DND-41 (cell line): ENCODE results near the gene CDH19.

Experiments
- ATAC-seq: fragments of 200-7000 bp; cut with Tn5 transposase; 3 replicates; pipeline ENCODE4 v1.9.1; 2021; ENCODE audit warnings: low read depth; ENCODE audit not compliant: insufficient read depth
- DNase-seq: peaks from one replicate; pipeline ENCODE4 v3.0.0-alpha.2; 2020
- H2AFZ ChIP-seq: 2 replicates; pipeline ENCODE4 v1.6.0; 2012; ENCODE audit warnings: low read depth, low read length
- H3K27ac ChIP-seq: 2 replicates; pipeline ENCODE4 v1.5.1; 2012; ENCODE audit warnings: low read length, inconsistent platforms
- H3K27me3 ChIP-seq: fragments of 200-600 bp; sonication (generic); 2 replicates; pipeline ENCODE4 v1.6.0; 2012; ENCODE audit warnings: low read length, mild to moderate bottlenecking, inconsistent platforms; ENCODE audit not compliant: insufficient read depth, poor library complexity
- H3K36me3 ChIP-seq: 2 replicates; pipeline ENCODE4 v1.5.1; 2012; ENCODE audit warnings: low read length, inconsistent platforms; ENCODE audit not compliant: insufficient read depth
- H3K4me1 ChIP-seq: 2 replicates; pipeline ENCODE4 v1.5.1; 2012; ENCODE audit warnings: mild to moderate bottlenecking, low read length; ENCODE audit not compliant: insufficient read depth
- H3K4me2 ChIP-seq: 2 replicates; pipeline ENCODE4 v1.6.0; 2012; ENCODE audit warnings: mild to moderate bottlenecking, moderate library complexity, low read length, inconsistent platforms; ENCODE audit not compliant: insufficient read depth
- H3K4me3 ChIP-seq, 2 experiments: fragments of 200-600 bp in 1 of 2; shearing (Covaris generic) in 1 of 2; 2 replicates each; pipeline ENCODE4 v1.5.1; 2012 to 2016; ENCODE audit warnings: inconsistent platforms in 2 of 2, low read length in 2 of 2, mild to moderate bottlenecking in 2 of 2, low read depth in 1 of 2, moderate library complexity in 1 of 2
- H3K79me2 ChIP-seq: 2 replicates; pipeline ENCODE4 v1.6.0; 2012; ENCODE audit warnings: low read length, inconsistent platforms; ENCODE audit not compliant: insufficient read depth
- H3K9ac ChIP-seq: 2 replicates; pipeline ENCODE4 v1.6.0; 2012; ENCODE audit warnings: low read depth, mild to moderate bottlenecking, inconsistent platforms, low read length, moderate library complexity
- H3K9me3 ChIP-seq: 2 replicates; pipeline ENCODE4 v1.5.1; 2012; ENCODE audit warnings: low read length, moderate library complexity, mild to moderate bottlenecking, inconsistent platforms; ENCODE audit not compliant: insufficient read depth, severe bottlenecking
- H4K20me1 ChIP-seq: 2 replicates; pipeline ENCODE4 v1.6.0; 2012; ENCODE audit warnings: low read length; ENCODE audit not compliant: insufficient read depth
- EZH2 ChIP-seq: IDR thresholded peaks from 3 replicates; pipeline ENCODE4 v1.6.1; 2012; ENCODE audit warnings: borderline replicate concordance, low read depth, mild to moderate bottlenecking, moderate library complexity, low read length, inconsistent platforms; ENCODE audit not compliant: severe bottlenecking
- TF ChIP-seq, protein P1 (sequence below): IDR thresholded peaks from 2 replicates; pipeline ENCODE4 v1.5.1; 2012; ENCODE audit warnings: borderline replicate concordance, low read length, moderate library complexity, mild to moderate bottlenecking; ENCODE audit not compliant: poor library complexity, severe bottlenecking; ENCODE audit errors: extremely low read depth

Gene CDH19

DNA sequence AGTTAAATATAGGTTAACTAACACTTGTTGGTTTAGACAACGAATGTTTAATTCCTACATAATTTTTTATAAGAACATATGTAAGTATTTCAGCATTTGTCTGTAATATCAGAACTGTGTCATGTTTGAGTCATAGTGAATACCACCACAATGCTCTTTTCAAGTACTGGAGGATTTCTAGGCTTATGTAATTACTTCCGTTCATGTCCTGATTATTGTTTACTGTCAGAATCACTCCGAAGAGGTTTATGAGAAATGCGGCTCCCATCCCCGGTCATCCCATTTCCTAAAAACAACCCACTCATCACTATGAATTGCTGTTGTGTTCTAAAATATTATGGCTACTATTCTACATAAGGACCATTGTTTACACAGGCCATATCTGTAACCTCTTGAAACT, 45.1 kb downstream of the CDH19 start:
- H2AFZ ChIP-seq = no peak overlapping the region
- DNase-seq = no peak
- TF ChIP-seq, protein P1, sequence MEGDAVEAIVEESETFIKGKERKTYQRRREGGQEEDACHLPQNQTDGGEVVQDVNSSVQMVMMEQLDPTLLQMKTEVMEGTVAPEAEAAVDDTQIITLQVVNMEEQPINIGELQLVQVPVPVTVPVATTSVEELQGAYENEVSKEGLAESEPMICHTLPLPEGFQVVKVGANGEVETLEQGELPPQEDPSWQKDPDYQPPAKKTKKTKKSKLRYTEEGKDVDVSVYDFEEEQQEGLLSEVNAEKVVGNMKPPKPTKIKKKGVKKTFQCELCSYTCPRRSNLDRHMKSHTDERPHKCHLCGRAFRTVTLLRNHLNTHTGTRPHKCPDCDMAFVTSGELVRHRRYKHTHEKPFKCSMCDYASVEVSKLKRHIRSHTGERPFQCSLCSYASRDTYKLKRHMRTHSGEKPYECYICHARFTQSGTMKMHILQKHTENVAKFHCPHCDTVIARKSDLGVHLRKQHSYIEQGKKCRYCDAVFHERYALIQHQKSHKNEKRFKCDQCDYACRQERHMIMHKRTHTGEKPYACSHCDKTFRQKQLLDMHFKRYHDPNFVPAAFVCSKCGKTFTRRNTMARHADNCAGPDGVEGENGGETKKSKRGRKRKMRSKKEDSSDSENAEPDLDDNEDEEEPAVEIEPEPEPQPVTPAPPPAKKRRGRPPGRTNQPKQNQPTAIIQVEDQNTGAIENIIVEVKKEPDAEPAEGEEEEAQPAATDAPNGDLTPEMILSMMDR = no peak
- no peak for TF ChIP-seq EZH2

DNA sequence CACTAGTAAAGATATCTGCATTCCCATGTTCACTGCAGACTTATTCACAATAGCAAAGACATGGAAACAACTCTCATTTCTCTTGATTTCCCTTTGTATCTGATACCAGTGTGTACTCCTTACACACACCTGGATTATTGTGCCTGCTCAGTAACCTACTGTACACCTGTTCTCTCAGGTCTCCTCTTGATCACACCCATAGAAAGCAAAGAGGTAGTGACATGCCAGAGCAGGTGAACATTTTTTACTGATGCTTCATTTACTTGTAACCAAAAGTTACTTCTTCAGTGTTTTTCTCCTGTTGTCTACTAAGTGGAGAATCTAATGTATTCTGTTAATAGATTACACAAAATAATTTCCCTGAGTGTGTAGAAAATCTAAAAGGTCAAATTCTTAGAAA, 46.8 kb downstream of the CDH19 start:
- Histone ChIP-seq H3K9ac (no peak overlapping the region), H3K79me2 (no peaks in the 10 kb centered on the region), H2AFZ (no peak overlapping the region), H3K36me3 (no peaks in the 10 kb centered on the region), H4K20me1 (no peaks in the 10 kb centered on the region), H3K4me1 (no peaks in the 10 kb centered on the region), H3K4me3 (no peak overlapping the region), H3K27me3 (no peaks in the 10 kb centered on the region), H3K9me3 (no peaks in the 10 kb centered on the region), H3K27ac (no peak overlapping the region), H3K4me2 (no peak overlapping the region)
- TF ChIP-seq EZH2 = no peak
- TF ChIP-seq, protein P1 = no peak
- ATAC-seq (no peak), DNase-seq (no peak)

More for the DNA sequence above, 45.1 kb downstream of the CDH19 start:
- Histone ChIP-seq H3K4me1 (no peaks in the 10 kb centered on the region), H3K79me2 (no peaks in the 10 kb centered on the region), H3K9me3 (no peaks in the 10 kb centered on the region), H3K4me3 (no peak overlapping the region), H3K27me3 (no peaks in the 10 kb centered on the region), H3K27ac (no peak overlapping the region), H4K20me1 (no peaks in the 10 kb centered on the region), H3K4me2 (no peak overlapping the region), H3K9ac (no peak overlapping the region), H3K36me3 (no peaks in the 10 kb centered on the region)
- no peak for ATAC-seq

DNA sequence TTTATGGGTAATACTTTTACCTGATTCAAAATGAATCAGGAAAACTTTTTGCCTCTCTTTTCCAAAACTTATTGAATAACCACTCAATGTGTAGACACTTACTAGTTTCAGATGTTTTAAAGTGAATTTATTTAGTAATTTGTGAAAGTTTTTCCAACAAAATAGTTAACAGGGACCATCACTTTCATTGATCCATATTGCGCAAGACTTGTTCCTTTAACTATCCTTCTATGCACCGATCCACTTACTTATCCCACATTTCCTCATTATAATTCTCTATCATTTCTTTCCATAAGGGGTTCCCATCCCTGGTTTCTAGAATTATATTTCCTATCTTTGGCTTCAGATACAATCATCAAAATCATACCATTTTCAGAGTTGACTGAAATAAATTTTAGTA, 48.3 kb downstream of the CDH19 start:
- H3K9ac ChIP-seq = no peak overlapping the region
- H3K79me2 ChIP-seq = no peaks in the 10 kb centered on the region
- no peaks in the 10 kb centered on the region for H3K36me3 ChIP-seq
- DNase-seq (no peak), ATAC-seq (no peak)
- no peak overlapping the region for H3K4me3 ChIP-seq
- H2AFZ ChIP-seq = no peak overlapping the region
- no peak overlapping the region for H3K4me2 ChIP-seq
- TF ChIP-seq, protein P1 = no peak
- TF ChIP-seq EZH2 = no peak
- H3K27me3 ChIP-seq = no peaks in the 10 kb centered on the region
- H3K9me3 ChIP-seq = no peaks in the 10 kb centered on the region
- no peaks in the 10 kb centered on the region for H3K4me1 ChIP-seq
- no peak overlapping the region for H3K27ac ChIP-seq
- no peaks in the 10 kb centered on the region for H4K20me1 ChIP-seq

DNA sequence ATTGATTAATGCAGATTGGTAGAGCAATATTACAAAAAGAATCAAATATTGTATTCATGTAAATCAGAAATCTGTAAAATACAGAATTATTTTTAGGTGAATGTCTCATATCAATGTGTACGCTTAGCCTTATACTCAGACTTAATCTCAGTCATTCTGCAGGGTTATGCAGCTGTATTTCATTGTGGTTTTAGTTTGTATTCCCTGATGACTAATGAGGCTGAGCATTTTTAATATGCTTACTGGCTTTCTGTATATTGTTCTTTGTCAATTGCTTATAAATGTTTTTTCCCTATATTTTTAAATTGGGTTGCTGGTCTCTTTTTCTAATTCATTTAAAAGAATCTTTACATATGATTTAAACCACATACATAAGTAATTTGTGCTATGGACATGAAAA, 50.1 kb downstream of the CDH19 start:
- no peak for DNase-seq
- H4K20me1 ChIP-seq = no peaks in the 10 kb centered on the region
- no peak overlapping the region for H3K9ac ChIP-seq
- no peak overlapping the region for H2AFZ ChIP-seq
- no peaks in the 10 kb centered on the region for H3K4me1 ChIP-seq
- no peak overlapping the region for H3K4me3 ChIP-seq
- TF ChIP-seq, protein P1 = no peak
- no peak for TF ChIP-seq EZH2
- H3K79me2 ChIP-seq = no peaks in the 10 kb centered on the region
- H3K27ac ChIP-seq = no peak overlapping the region
- no peaks in the 10 kb centered on the region for H3K27me3 ChIP-seq
- H3K9me3 ChIP-seq = no peaks in the 10 kb centered on the region
- no peaks in the 10 kb centered on the region for H3K36me3 ChIP-seq
- no peak for ATAC-seq
- no peak overlapping the region for H3K4me2 ChIP-seq
